Left kidney (tissue), 2 donors: ENCODE results near the gene WTIP. TPM values are rescaled to one million over a fixed set of nuclear protein-coding genes. Genes with fewer than 3 reads are reported as not detected.
"Not testable (repeated sequence)": the region's sequence is repeated elsewhere in the genome, so short reads cannot be mapped to it uniquely, and the experiment has no call there.

ENCODE experiments used
- DNase-seq: peaks from one replicate; pipeline ENCODE4 v3.0.0-alpha.2; 2013
- polyA plus RNA-seq: library from polyadenylated mRNA; unstranded; fragments of 120-200 nt; gene quantifications from one replicate; pipeline ENCODE4 v1.2.1, GENCODE V29; 2013; ENCODE audit not compliant: insufficient read length

The WTIP gene
- polyA plus RNA-seq, 1 donor = 28.0 TPM

- no peak for DNase-seq
These were observed 21.2 kb downstream of the WTIP start for GRCh38 chr19:34502582-34503411.

DNA sequence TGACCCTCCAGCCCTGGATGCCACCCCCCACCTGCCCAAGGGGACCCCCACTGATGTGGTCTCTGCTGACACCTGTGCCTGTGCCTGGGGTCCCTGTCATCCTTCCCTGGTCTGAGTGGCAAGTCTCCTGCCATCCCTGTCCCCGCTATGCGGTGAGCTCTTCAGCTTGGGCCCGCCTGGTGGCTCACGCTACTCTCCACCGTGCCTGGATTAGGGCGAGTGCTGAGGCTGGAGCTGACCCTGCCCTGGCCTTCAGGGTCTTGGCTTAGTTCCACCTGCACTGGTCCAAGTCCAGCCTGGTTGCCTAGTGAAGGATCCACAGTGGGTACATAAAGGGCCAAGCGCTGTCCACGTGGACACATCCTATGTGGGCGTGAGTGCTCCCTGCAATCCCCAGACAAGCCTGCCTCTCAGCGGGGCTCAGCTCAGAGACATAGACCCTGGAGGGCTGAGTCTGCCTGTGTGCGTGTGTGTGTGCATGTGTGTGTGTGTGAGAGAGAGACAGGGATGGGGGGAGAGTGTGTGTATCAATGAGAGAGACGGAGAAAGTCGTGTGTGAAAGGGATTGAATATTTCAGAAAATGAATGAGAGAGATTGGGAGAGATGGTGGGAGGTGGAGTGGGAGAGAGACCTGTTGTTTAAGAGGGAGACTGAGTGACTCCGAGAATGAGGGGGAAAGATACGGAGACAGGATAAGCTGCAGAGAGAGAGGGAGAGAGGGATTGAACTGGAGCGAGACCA is 22.1 kb downstream of the WTIP start:
- DNase-seq = no peak

- no peak for DNase-seq
These were observed 22.8 kb downstream of the WTIP start for GRCh38 chr19:34504273-34504808.

DNA sequence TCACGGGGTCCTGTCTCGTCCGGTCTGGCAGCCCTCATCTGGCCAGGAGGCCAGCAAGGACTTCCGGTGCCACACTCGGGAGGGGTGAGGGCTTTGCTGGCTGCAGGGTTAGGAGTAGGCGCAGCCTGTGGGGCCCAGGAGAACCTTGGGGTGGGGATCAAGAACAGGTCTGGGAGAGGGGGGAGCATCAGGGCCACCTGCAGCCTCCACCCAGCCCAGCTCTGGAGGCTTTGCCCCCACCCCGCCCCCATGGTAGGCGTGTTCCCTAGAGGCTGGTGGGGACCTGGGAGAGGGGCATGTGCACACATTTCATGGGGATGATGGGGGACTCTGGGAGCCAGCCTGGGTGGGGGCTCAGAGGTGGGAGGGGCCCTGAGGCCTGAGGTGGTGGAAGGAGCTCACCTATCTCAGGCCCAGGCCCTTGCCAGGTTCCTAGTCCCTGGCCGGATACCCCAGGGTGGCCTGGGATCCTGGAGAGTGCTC is 23.3 kb downstream of the WTIP start:
- no peak for DNase-seq

GRCh38 chr19:34505321-34506025 is 23.9 kb downstream of the WTIP start:
- DNase-seq = no peak

DNA sequence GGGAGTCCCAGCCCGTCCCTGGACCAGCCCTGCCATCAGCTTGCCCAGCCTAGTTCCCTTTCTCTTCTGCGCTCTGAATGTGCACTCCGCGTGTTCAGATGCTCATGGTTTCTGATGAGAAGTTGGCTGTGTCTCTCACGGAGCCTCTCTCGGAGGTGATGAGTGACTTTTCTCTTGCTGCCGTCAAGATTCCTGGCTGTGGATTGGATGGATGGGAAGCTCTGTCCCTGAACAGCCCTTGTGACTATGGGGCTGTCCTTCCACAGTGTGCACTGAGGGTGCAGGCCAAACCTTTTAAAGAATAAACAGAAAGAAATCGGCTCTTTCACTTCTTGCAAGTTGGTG is 24.4 kb downstream of the WTIP start:
- DNase-seq = no peak

GRCh38 chr19:34507414-34508067 is 26.0 kb downstream of the WTIP start:
- DNase-seq = no peak

- no peak for DNase-seq
These were observed 27.0 kb downstream of the WTIP start for GRCh38 chr19:34508540-34508939.

- not testable (repeated sequence) for DNase-seq
These were observed 29.3 kb downstream of the WTIP start for GRCh38 chr19:34510904-34511303.

GRCh38 chr19:34512254-34512822 is 30.8 kb downstream of the WTIP start:
- DNase-seq = no peak

DNA sequence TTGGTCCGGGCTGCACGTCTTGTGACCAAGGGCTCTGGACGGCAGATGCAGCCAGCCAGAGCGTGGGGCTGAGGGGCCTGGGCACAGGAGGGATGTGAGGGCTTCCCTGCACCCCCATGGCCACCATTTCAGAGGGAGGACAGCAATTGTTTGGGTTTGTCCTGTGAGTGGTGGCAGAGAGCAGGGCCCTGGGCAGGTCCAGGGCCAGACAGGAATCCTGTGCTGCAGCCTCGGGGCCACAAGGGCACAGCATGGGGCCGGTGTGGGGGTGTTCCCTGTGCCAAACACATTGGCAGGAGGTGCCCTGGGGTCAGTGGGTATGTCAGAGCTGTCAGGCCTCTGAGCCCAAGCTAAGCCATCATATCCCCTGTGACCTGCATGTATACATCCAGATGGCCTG is 32.2 kb downstream of the WTIP start:
- no peak for DNase-seq

GRCh38 chr19:34519602-34520001 is 38.0 kb downstream of the WTIP start:
- DNase-seq = no peak

- DNase-seq = no peak
These were observed 41.9 kb downstream of the WTIP start for GRCh38 chr19:34523408-34523807.

- no peak for DNase-seq
These were observed 43.4 kb downstream of the WTIP start for GRCh38 chr19:34525001-34525400.

- DNase-seq = no peak
These were observed 52.6 kb downstream of the WTIP start for GRCh38 chr19:34534206-34534605.

GRCh38 chr19:34539396-34539795 is 57.8 kb downstream of the WTIP start:
- no peak for DNase-seq

DNA sequence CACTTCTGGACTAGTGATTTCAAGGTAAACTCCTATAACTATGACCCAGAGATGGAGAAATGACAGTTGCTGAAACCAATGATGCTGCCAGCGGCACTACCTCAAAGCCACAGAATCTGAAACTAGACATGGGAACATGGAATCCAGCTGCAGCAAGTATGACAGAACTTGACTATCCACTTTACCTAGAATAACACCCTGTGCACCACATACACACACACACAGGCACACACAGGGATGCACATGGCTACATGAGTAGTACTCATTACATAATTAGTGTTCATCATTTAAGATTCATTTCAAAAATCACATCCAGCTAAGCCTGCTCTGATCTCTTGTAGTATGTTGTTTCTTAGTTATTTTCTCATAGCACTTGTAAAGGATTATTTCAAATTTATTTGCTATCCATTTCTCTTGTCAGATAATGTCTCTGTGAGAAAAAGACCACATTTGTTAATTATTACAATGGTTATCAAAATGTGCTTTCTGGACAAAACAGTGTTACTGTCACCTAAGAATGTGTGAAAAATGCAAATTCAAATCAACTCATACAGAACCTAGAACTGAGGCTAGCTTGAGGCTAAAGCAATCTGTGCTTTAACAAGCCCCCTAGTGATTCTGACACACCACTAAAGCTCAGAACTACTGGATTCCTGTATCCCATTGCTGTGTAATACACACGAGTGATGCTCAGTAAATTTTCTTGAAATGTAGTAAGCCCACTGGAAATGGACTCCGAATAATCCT is 59.4 kb downstream of the WTIP start:
- no peak for DNase-seq

GRCh38 chr19:34549833-34550232 is 68.3 kb downstream of the WTIP start:
- DNase-seq = no peak

DNA sequence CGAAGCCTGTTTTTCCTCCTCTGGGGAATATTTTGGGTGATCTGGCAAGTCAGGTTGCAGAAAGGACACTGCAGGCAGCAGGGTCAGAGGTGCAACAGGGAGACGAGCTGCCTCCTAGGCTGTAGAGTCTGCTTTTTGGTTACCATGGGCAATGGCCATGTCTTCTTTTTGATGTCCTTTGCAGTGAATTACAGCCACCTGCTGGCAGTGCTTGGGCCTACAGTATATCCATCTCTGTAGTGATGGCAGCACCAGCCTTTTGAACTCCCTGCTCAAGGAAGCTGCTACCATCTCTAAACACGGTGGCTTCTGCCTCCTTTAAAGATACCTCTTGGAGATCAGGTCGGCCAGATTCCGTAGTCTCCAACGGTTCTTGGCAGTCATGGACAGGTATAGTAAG is 73.9 kb downstream of the WTIP start:
- no peak for DNase-seq

- no peak for DNase-seq
These were observed 74.9 kb downstream of the WTIP start for GRCh38 chr19:34556488-34556887.

DNA sequence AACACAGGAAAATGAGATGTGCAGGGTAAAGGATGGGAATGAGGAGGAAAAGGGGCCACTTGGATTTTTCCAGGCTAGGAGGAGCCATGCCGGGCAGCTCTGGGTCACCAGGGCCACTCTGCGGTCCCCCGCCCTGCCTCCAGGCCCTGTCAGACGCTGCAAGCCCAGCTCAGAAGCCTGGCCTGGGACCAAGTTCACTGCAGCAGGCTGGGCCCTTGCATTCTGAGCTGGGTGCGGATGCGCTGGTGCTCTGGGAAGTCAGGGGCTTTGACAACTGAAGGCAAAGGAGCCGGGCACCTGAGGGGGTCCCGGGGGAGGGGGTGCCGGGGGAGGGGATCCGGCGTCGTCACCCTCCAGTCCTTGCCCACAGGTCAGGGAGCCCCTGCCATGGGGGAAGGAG is 77.5 kb downstream of the WTIP start:
- DNase-seq = no peak
